Activated naive CD4-positive, alpha-beta T cell treated with anti-CD3 and anti-CD28 coated beads, Interleukin-2, amount 50 U/mL, for 24 hours (primary cell): ENCODE results near the gene UBE2H.
"Not testable (repeated sequence)": the region's sequence is repeated elsewhere in the genome, so short reads cannot be mapped to it uniquely, and the experiment has no call there.

Experiments
- H3K27ac Mint-ChIP-seq: one replicate; pipeline ENCODE4 v1.8.0; 2021; ENCODE audit warnings: mild to moderate bottlenecking, mixed read lengths
- H3K27me3 Mint-ChIP-seq: one replicate; pipeline ENCODE4 v1.8.0; 2021; ENCODE audit warnings: mixed read lengths
- H3K36me3 Mint-ChIP-seq: one replicate; pipeline ENCODE4 v1.8.0; 2021; ENCODE audit warnings: mixed read lengths
- H3K4me1 Mint-ChIP-seq: one replicate; pipeline ENCODE4 v1.8.0; 2021; ENCODE audit warnings: mixed read lengths
- H3K4me3 Mint-ChIP-seq: one replicate; pipeline ENCODE4 v1.8.0; 2021; ENCODE audit warnings: mild to moderate bottlenecking, mixed read lengths
- H3K9me3 Mint-ChIP-seq: one replicate; pipeline ENCODE4 v1.8.0; 2021; ENCODE audit warnings: mixed read lengths

The UBE2H gene

DNA sequence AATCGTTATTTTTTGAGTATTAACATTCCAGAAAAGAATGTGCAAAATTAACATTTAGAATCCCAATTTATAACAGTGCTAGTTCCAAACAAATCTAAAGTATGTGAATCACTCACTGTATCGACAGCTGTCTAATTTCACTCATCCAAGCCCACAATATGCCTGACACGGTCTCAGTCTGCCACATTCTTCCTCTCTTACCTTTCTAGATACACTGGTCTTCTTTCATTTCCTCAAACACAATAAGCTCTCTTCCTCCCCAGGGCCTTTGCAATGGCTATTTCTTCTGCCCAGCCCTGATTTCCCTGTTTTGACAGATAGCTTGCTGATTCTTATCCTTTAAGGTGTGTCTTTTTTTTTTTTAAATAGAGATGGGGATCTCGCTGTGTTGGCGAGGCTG lies 48.8 kb downstream of the UBE2H start:
- Mint-ChIP-seq H3K27me3 (no peaks in the 10 kb centered on the region), H3K4me3 (no peak overlapping the region), H3K27ac (no peak overlapping the region), H3K9me3 (peaks cover 5% of the 10 kb centered on the region), H3K4me1 (peaks cover 84% of the 10 kb centered on the region), H3K36me3 (peaks cover 22% of the 10 kb centered on the region)

DNA sequence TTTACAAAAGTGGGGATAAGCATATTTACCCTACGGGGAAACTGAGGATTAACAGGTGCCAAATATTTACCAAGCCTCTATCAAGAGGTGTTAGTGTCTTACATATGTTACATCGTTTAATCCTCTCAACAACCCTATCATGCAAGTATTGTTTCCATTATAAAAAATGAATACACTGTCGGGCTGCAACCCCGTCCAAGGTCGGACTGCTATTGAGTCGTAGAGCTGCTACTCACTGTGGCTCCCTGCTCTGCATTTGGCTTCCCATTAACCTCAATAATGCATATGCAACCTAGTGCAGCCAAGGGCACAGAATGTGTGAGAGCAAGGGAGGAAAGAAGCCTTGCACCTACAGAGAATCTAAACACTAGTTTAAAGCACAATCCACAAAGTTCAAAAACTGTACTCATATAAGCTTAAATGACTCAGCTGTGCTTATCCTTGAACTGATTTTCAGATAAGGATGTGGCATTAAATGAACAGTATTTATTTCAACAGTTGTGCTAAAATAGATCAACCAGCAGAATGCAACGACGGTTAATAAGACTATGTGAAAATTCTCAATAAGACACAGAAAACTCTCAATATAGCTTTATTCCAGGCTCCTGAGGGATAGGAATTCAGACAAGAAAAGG lies 49.9 kb downstream of the UBE2H start:
- H3K9me3 Mint-ChIP-seq = peaks cover 5% of the 10 kb centered on the region

GRCh38 chr7:129898502-129899160 lies 54.1 kb downstream of the UBE2H start:
- no peaks in the 10 kb centered on the region for H3K9me3 Mint-ChIP-seq
- no peaks in the 10 kb centered on the region for H3K27me3 Mint-ChIP-seq
- peaks cover 47% of the 10 kb centered on the region for H3K4me1 Mint-ChIP-seq
- no peak overlapping the region for H3K4me3 Mint-ChIP-seq
- H3K27ac Mint-ChIP-seq = no peak overlapping the region
- H3K36me3 Mint-ChIP-seq = peaks cover 7% of the 10 kb centered on the region

More for the DNA sequence above, 49.9 kb downstream of the UBE2H start:
- Mint-ChIP-seq H3K4me1 (peaks cover 84% of the 10 kb centered on the region), H3K27ac (no peak overlapping the region), H3K36me3 (peaks cover 19% of the 10 kb centered on the region), H3K4me3 (no peak overlapping the region), H3K27me3 (no peaks in the 10 kb centered on the region)

- no peak overlapping the region for H3K27ac Mint-ChIP-seq
- H3K36me3 Mint-ChIP-seq = peaks cover 7% of the 10 kb centered on the region
- no peaks in the 10 kb centered on the region for H3K9me3 Mint-ChIP-seq
- H3K4me3 Mint-ChIP-seq = no peak overlapping the region
- H3K4me1 Mint-ChIP-seq = peaks cover 46% of the 10 kb centered on the region
- no peaks in the 10 kb centered on the region for H3K27me3 Mint-ChIP-seq
Observed at GRCh38 chr7:129898007-129898406, 54.8 kb downstream of the UBE2H start.

- no peaks in the 10 kb centered on the region for H3K27me3 Mint-ChIP-seq
- peaks cover 7% of the 10 kb centered on the region for H3K36me3 Mint-ChIP-seq
- no peaks in the 10 kb centered on the region for H3K9me3 Mint-ChIP-seq
- H3K27ac Mint-ChIP-seq = no peak overlapping the region
- H3K4me1 Mint-ChIP-seq = peaks cover 38% of the 10 kb centered on the region
- no peak overlapping the region for H3K4me3 Mint-ChIP-seq
Observed at GRCh38 chr7:129896568-129897382, 56.0 kb downstream of the UBE2H start.

GRCh38 chr7:129894184-129894583 lies 58.6 kb downstream of the UBE2H start:
- H3K27ac Mint-ChIP-seq, H3K4me3 Mint-ChIP-seq, H3K9me3 Mint-ChIP-seq, H3K27me3 Mint-ChIP-seq, H3K36me3 Mint-ChIP-seq: not testable (repeated sequence)
- peaks cover 22% of the 10 kb centered on the region for H3K4me1 Mint-ChIP-seq

GRCh38 chr7:129890090-129890489 lies 62.7 kb downstream of the UBE2H start:
- H3K9me3 Mint-ChIP-seq = no peaks in the 10 kb centered on the region
- H3K4me1 Mint-ChIP-seq = peaks cover 4% of the 10 kb centered on the region
- H3K27me3 Mint-ChIP-seq = no peaks in the 10 kb centered on the region
- no peaks in the 10 kb centered on the region for H3K36me3 Mint-ChIP-seq
- H3K27ac Mint-ChIP-seq = no peak overlapping the region
- H3K4me3 Mint-ChIP-seq = no peak overlapping the region

DNA sequence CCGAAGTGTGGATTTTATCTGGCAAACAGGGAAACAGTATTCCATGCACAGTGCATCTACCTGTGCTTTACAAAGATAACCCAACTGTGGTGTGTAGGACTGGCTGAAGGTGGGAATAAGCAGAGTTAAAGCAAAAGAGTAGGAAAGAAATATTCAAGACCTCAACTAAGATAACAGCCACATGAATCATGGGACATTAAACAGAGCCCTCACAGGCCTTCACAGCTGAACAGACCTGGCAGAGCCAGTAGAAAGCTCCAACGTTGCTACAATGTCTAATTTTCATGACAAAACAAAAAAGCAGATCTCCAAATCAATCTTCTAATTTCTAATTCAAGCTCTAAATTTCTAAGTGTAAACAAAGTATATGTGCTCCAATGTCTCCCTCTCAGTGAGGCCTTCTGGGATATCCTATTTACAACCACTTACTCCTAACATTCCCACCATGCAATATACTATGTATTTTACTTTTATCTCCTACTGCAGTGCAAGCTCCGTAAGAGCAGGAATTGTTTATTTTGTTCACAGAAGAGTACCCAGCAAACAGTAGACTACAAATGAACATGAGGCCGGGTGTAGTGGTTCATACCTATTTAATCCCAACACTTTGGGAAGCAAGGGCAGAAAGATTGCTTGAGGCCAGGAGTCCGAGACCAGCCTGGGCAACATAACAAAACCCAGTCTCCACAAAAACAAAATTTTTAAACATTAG lies 63.5 kb downstream of the UBE2H start:
- H3K4me3 Mint-ChIP-seq = no peak overlapping the region
- H3K4me1 Mint-ChIP-seq = peaks cover 4% of the 10 kb centered on the region
- no peaks in the 10 kb centered on the region for H3K27me3 Mint-ChIP-seq
- H3K9me3 Mint-ChIP-seq = no peaks in the 10 kb centered on the region
- no peak overlapping the region for H3K27ac Mint-ChIP-seq
- no peaks in the 10 kb centered on the region for H3K36me3 Mint-ChIP-seq

DNA sequence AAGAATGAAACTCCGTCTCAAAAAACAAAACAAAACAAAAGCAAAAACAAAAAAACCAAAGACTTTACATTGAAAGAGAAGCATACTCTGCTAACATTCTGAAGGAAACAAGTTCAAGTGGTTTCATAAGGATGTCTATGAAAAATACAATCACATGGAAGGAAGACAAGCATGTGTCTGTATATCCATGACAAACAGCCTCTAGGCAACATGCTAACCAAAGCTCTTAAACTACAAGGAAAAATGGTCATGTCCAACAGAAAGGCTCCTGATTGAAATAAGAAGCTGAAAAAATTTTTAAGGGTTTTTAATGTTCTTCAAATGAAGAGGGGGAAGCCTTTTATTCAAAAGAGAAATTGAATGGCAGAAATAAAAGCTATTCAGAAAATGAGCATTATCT lies 64.9 kb downstream of the UBE2H start:
- Mint-ChIP-seq H3K4me1 (peaks cover 4% of the 10 kb centered on the region), H3K4me3 (no peak overlapping the region)

DNA sequence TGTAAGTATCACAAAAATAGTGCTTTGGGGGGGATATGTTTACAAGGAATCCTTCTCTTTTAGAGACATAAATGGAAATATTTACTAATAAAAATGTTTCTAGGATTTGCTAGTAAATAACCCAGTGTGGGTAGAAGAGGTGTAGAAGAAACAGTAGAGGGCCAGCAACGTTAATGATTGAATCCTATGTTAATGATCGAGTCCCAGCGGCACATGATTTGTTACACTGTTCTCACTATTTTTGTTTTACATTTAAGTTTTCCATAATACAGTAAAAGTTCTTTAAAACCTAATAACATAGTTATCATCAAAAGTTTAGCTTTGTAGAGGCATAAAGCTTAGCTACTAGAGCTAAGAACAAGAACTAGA lies 66.0 kb downstream of the UBE2H start:
- Mint-ChIP-seq H3K9me3 (no peaks in the 10 kb centered on the region), H3K27me3 (no peaks in the 10 kb centered on the region), H3K4me1 (peaks cover 10% of the 10 kb centered on the region), H3K36me3 (peaks cover 2% of the 10 kb centered on the region), H3K4me3 (no peak overlapping the region), H3K27ac (no peak overlapping the region)

More for the DNA sequence above, 64.9 kb downstream of the UBE2H start:
- peak overlapping the region; percentile 30 for H3K27ac Mint-ChIP-seq
- H3K9me3 Mint-ChIP-seq = no peaks in the 10 kb centered on the region
- no peaks in the 10 kb centered on the region for H3K27me3 Mint-ChIP-seq
- peaks cover 2% of the 10 kb centered on the region for H3K36me3 Mint-ChIP-seq

- Mint-ChIP-seq H3K27me3 (no peaks in the 10 kb centered on the region), H3K4me3 (no peak overlapping the region), H3K4me1 (peaks cover 14% of the 10 kb centered on the region), H3K36me3 (peaks cover 2% of the 10 kb centered on the region), H3K9me3 (no peaks in the 10 kb centered on the region), H3K27ac (no peak overlapping the region)
Observed at GRCh38 chr7:129886167-129886817, 66.5 kb downstream of the UBE2H start.

DNA sequence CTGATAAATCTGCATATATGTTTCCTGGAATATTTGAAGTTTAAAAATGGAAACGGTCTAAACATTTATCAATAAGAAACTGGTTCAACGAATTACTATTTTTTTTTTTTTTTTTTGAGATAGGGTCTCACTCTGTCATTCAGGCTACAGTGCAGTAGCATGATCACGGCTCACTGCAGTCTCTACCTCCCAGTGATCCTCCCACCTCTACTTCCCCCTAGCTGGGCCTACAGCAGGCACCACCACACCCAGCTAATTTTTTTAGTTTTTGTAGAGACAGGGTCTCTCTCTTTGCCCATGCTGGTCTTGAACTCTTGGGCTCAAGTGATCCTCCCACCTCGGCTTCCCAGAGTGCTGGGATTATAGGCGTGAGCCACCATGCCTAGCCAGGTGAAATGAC lies 68.3 kb downstream of the UBE2H start:
- peaks cover 5% of the 10 kb centered on the region for H3K36me3 Mint-ChIP-seq
- H3K27me3 Mint-ChIP-seq = no peaks in the 10 kb centered on the region
- no peaks in the 10 kb centered on the region for H3K9me3 Mint-ChIP-seq
- peaks cover 26% of the 10 kb centered on the region for H3K4me1 Mint-ChIP-seq
- H3K27ac Mint-ChIP-seq = no peak overlapping the region
- no peak overlapping the region for H3K4me3 Mint-ChIP-seq

GRCh38 chr7:129883151-129883550 lies 69.6 kb downstream of the UBE2H start:
- Mint-ChIP-seq H3K36me3 (peaks cover 12% of the 10 kb centered on the region), H3K9me3 (no peaks in the 10 kb centered on the region), H3K4me1 (peaks cover 34% of the 10 kb centered on the region), H3K27me3 (no peaks in the 10 kb centered on the region), H3K27ac (no peak overlapping the region), H3K4me3 (no peak overlapping the region)

DNA sequence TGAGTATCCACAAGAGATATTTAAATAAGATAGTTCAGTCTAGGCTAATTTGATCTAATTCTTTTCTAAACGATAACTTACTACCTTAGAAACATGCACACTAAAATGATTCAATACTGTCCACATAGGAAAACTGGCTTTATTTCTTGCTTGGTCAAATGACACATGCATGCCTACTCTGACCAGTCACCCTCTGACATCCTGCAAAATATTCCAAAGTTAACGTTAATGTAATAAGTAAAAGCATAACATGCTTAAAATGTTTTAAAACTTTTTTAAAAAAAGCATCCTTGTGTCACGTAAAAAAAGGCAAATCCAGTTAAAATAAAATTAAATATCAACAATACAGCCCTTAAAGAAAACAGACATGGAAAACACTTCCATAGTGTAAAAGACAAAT lies 70.2 kb downstream of the UBE2H start:
- Mint-ChIP-seq H3K4me3 (no peak overlapping the region), H3K27ac (no peak overlapping the region), H3K27me3 (no peaks in the 10 kb centered on the region), H3K4me1 (peaks cover 39% of the 10 kb centered on the region), H3K36me3 (peaks cover 12% of the 10 kb centered on the region), H3K9me3 (no peaks in the 10 kb centered on the region)

- Mint-ChIP-seq H3K27me3 (no peaks in the 10 kb centered on the region), H3K36me3 (peaks cover 26% of the 10 kb centered on the region), H3K4me3 (no peak overlapping the region), H3K4me1 (peaks cover 60% of the 10 kb centered on the region), H3K9me3 (no peaks in the 10 kb centered on the region), H3K27ac (peak overlapping the region; percentile 36)
Observed at GRCh38 chr7:129877146-129877792, 75.5 kb downstream of the UBE2H start.
